Tibial nerve (tissue), 4 donors: ENCODE measurements around the gene IGF2BP3. TPM values are rescaled to one million over a fixed set of nuclear protein-coding genes. Genes with fewer than 3 reads are reported as not detected.

ENCODE experiments used
- DNase-seq, 2 donors: peaks; one replicate each; pipeline ENCODE4 v3.0.0-alpha.2; 2019; ENCODE audit warnings: low spot score in 2 of 2
- H3K27ac ChIP-seq, 4 donors: fragments of 200-600 bp; sonication (generic) in 3 of 4; one replicate each; pipeline ENCODE4 v1.5.1; 2017 to 2019; ENCODE audit warnings: mild to moderate bottlenecking in 1 of 4
- H3K27me3 ChIP-seq, 2 donors: fragments of 200-600 bp; sonication (generic) in 1 of 2; one replicate each; pipeline versions ENCODE4 v1.5.1 to v1.6.0; 2017 to 2019
- H3K36me3 ChIP-seq, 3 donors: fragments of 200-600 bp; sonication (generic); one replicate each; pipeline ENCODE4 v1.5.1; 2018 to 2019
- H3K4me1 ChIP-seq, 4 donors: fragments of 200-600 bp; sonication (generic) in 3 of 4; one replicate each; pipeline ENCODE4 v1.5.1; 2017 to 2019
- H3K4me3 ChIP-seq, 4 donors: fragments of 200-600 bp; sonication (generic) in 3 of 4; one replicate each; pipeline ENCODE4 v1.5.1; 2017 to 2019; ENCODE audit warnings: mild to moderate bottlenecking in 1 of 4, moderate library complexity in 1 of 4
- H3K9me3 ChIP-seq, 4 donors: fragments of 200-600 bp; sonication (generic) in 3 of 4; one replicate each; pipeline ENCODE4 v1.5.1; 2017 to 2019
- CTCF ChIP-seq, 5 experiments: fragments of 200-600 bp in 3 of 5; fragments of 450-650 bp in 2 of 5; sonication (generic) in 3 of 5; IDR thresholded peaks; one replicate each; pipeline ENCODE4 v1.5.1; 2016 to 2019; ENCODE audit warnings: antibody characterized with exemption in 5 of 5, mild to moderate bottlenecking in 3 of 5, moderate library complexity in 2 of 5
- EP300 ChIP-seq, 2 donors: sonication (generic); formaldehyde crosslinking; IDR thresholded peaks; one replicate each; pipeline ENCODE4 v1.6.1; 2017; ENCODE audit warnings: antibody characterized with exemption in 2 of 2, mild to moderate bottlenecking in 1 of 2
- POLR2A ChIP-seq, 2 donors: fragments of 450-650 bp; IDR thresholded peaks; one replicate each; pipeline ENCODE4 v1.6.1; 2017; ENCODE audit warnings: antibody characterized with exemption in 2 of 2, mild to moderate bottlenecking in 2 of 2, moderate library complexity in 2 of 2
- WGBS, 2 donors: methylation state at CpG; one replicate each; pipeline ENCODE4 v1.1.5; 2018; 5-methylcytosine and 5-hydroxymethylcytosine counted together
- total RNA-seq, 4 donors: library from RNA; depleted of rRNA; stranded (reverse); fragments of >200 nt; gene quantifications; one replicate each; pipeline ENCODE4 v1.1.0, GENCODE V29; 2016

IGF2BP3 gene
- total RNA-seq, 4 donors from 2014 or later: 0.21 to 0.90 (median 0.59) TPM; not detected in 1

- Histone ChIP-seq H3K27me3 (no peaks in the 10 kb centered on the region), H3K27ac (no peak overlapping the region), H3K9me3 (no peaks in the 10 kb centered on the region), H3K36me3 (no peaks in the 10 kb centered on the region), H3K4me3 (no peak overlapping the region), H3K4me1 (no peaks in the 10 kb centered on the region)
- WGBS, 2 donors: 62 to 66% methylated on average over 6 of the region's 6 CpGs
- TF ChIP-seq POLR2A (IDR thresholded peaks at IDR 0.05) (no peak), CTCF (IDR thresholded peaks at IDR 0.05) (no peak), EP300 (IDR thresholded peaks at IDR 0.05) (no peak)
- DNase-seq: no peak
Observed at GRCh38 chr7:23373151-23374004, 96.9 kb downstream of the IGF2BP3 start.

- 69 to 70% methylated on average over 4 of the region's 4 CpGs for WGBS, 2 donors
- H3K4me1 ChIP-seq: no peaks in the 10 kb centered on the region
- no peak overlapping the region for H3K4me3 ChIP-seq
- no peaks in the 10 kb centered on the region for H3K9me3 ChIP-seq
- no peak overlapping the region for H3K27ac ChIP-seq
- no peak for TF ChIP-seq CTCF (IDR thresholded peaks at IDR 0.05)
- TF ChIP-seq EP300 (IDR thresholded peaks at IDR 0.05): no peak
- no peak for TF ChIP-seq POLR2A (IDR thresholded peaks at IDR 0.05)
- no peaks in the 10 kb centered on the region for H3K36me3 ChIP-seq
- DNase-seq: no peak
- no peaks in the 10 kb centered on the region for H3K27me3 ChIP-seq
Observed at GRCh38 chr7:23372611-23373010, 97.7 kb downstream of the IGF2BP3 start.

- Histone ChIP-seq H3K27ac (no peak overlapping the region), H3K9me3 (no peaks in the 10 kb centered on the region), H3K36me3 (no peaks in the 10 kb centered on the region), H3K4me1 (no peaks in the 10 kb centered on the region), H3K4me3 (no peak overlapping the region), H3K27me3 (no peaks in the 10 kb centered on the region)
- TF ChIP-seq POLR2A (IDR thresholded peaks at IDR 0.05) (no peak), EP300 (IDR thresholded peaks at IDR 0.05) (no peak), CTCF (IDR thresholded peaks at IDR 0.05) (no peak)
- WGBS, 2 donors: 87 to 88% methylated on average over 6 of the region's 6 CpGs
- no peak for DNase-seq
Observed at GRCh38 chr7:23371654-23372053, 98.6 kb downstream of the IGF2BP3 start.

GRCh38 chr7:23369695-23370404 is 100.4 kb downstream of the IGF2BP3 start:
- Histone ChIP-seq H3K27me3 (no peaks in the 10 kb centered on the region), H3K9me3 (no peaks in the 10 kb centered on the region), H3K4me1 (no peaks in the 10 kb centered on the region), H3K36me3 (no peaks in the 10 kb centered on the region), H3K27ac (no peak overlapping the region), H3K4me3 (no peak overlapping the region)
- DNase-seq: no peak
- TF ChIP-seq EP300 (IDR thresholded peaks at IDR 0.05) (no peak), POLR2A (IDR thresholded peaks at IDR 0.05) (no peak), CTCF (IDR thresholded peaks at IDR 0.05) (no peak)
- WGBS, 2 donors: 87 to 90% methylated on average over 5 of the region's 5 CpGs

- Histone ChIP-seq H3K27ac (no peak overlapping the region), H3K4me1 (no peaks in the 10 kb centered on the region), H3K27me3 (no peaks in the 10 kb centered on the region), H3K9me3 (no peaks in the 10 kb centered on the region), H3K4me3 (no peak overlapping the region), H3K36me3 (no peaks in the 10 kb centered on the region)
- 86 to 94% methylated on average over 4 of the region's 4 CpGs for WGBS, 2 donors
- DNase-seq: no peak
- TF ChIP-seq POLR2A (IDR thresholded peaks at IDR 0.05): no peak
- TF ChIP-seq EP300 (IDR thresholded peaks at IDR 0.05): no peak
- TF ChIP-seq CTCF (IDR thresholded peaks at IDR 0.05): no peak
Observed at GRCh38 chr7:23369100-23369499, 101.2 kb downstream of the IGF2BP3 start.
